ENCODE results near the gene NKIRAS1.
A peak's percentile ranks its signal among the peaks of the same experiment; 100 is the strongest.

The NKIRAS1 gene

GRCh38 chr3:23945913-23946687, 29.3 kb upstream of the NKIRAS1 start:
- H3K36me3 Mint-ChIP-seq (ENCODE audit: low read depth) = no peaks in the 10 kb centered on the region
- H3K27me3 Mint-ChIP-seq = peaks cover 13% of the 10 kb centered on the region
- H3K4me1 Mint-ChIP-seq (ENCODE audit: low read depth) = peaks cover 54% of the 10 kb centered on the region
- H3K4me3 Mint-ChIP-seq = peak overlapping the region; percentile 89
- H3K9me3 Mint-ChIP-seq = no peaks in the 10 kb centered on the region
- H3K27ac Mint-ChIP-seq = peak overlapping the region; percentile 91

- no peaks in the 10 kb centered on the region for H3K9me3 Mint-ChIP-seq
- H3K36me3 Mint-ChIP-seq (ENCODE audit: low read depth) = no peaks in the 10 kb centered on the region
- peaks cover 49% of the 10 kb centered on the region for H3K4me1 Mint-ChIP-seq (ENCODE audit: low read depth)
- no peak overlapping the region for H3K27ac Mint-ChIP-seq
- peaks cover 13% of the 10 kb centered on the region for H3K27me3 Mint-ChIP-seq
- H3K4me3 Mint-ChIP-seq = no peak overlapping the region
Observed at GRCh38 chr3:23945663-23945912, 28.8 kb upstream of the NKIRAS1 start.

- Mint-ChIP-seq H3K27me3 (peaks cover 13% of the 10 kb centered on the region), H3K9me3 (no peaks in the 10 kb centered on the region), H3K4me1 (ENCODE audit: low read depth) (peaks cover 44% of the 10 kb centered on the region), H3K27ac (peak within 1 kb of the TSS; percentile 91), H3K36me3 (ENCODE audit: low read depth) (no peaks in the 10 kb centered on the region), H3K4me3 (peak within 1 kb of the TSS; percentile 89)
Observed at GRCh38 chr3:23944861-23945662, 28.3 kb upstream of the NKIRAS1 start, which contains the start of gene NR1D2. TSS of gene NR1D2 (plus strand) at chr3:23945286. CDS start at chr3:23945579, 293 bp downstream.

- H3K4me3 Mint-ChIP-seq = peak overlapping the region; percentile 83
- H3K27me3 Mint-ChIP-seq = peaks cover 13% of the 10 kb centered on the region
- peaks cover 35% of the 10 kb centered on the region for H3K4me1 Mint-ChIP-seq (ENCODE audit: low read depth)
- no peaks in the 10 kb centered on the region for H3K36me3 Mint-ChIP-seq (ENCODE audit: low read depth)
- H3K27ac Mint-ChIP-seq = peak overlapping the region; percentile 2
- no peaks in the 10 kb centered on the region for H3K9me3 Mint-ChIP-seq
Observed at GRCh38 chr3:23944007-23944783, 27.4 kb upstream of the NKIRAS1 start.

GRCh38 chr3:23942546-23942945, 25.8 kb upstream of the NKIRAS1 start:
- Mint-ChIP-seq H3K4me3 (no peak overlapping the region), H3K4me1 (ENCODE audit: low read depth) (peaks cover 21% of the 10 kb centered on the region), H3K36me3 (ENCODE audit: low read depth) (no peaks in the 10 kb centered on the region), H3K9me3 (no peaks in the 10 kb centered on the region), H3K27me3 (peaks cover 13% of the 10 kb centered on the region), H3K27ac (no peak overlapping the region)

- peaks cover 10% of the 10 kb centered on the region for H3K4me1 Mint-ChIP-seq (ENCODE audit: low read depth)
- no peaks in the 10 kb centered on the region for H3K36me3 Mint-ChIP-seq (ENCODE audit: low read depth)
- H3K4me3 Mint-ChIP-seq = no peak overlapping the region
- no peak overlapping the region for H3K27ac Mint-ChIP-seq
- H3K9me3 Mint-ChIP-seq = no peaks in the 10 kb centered on the region
- H3K27me3 Mint-ChIP-seq = peaks cover 13% of the 10 kb centered on the region
Observed at GRCh38 chr3:23941440-23941839, 24.6 kb upstream of the NKIRAS1 start.

- Mint-ChIP-seq H3K27ac (no peak overlapping the region), H3K36me3 (ENCODE audit: low read depth) (no peaks in the 10 kb centered on the region), H3K4me1 (ENCODE audit: low read depth) (peaks cover 8% of the 10 kb centered on the region), H3K9me3 (no peaks in the 10 kb centered on the region), H3K4me3 (no peak overlapping the region), H3K27me3 (peaks cover 13% of the 10 kb centered on the region)
Observed at GRCh38 chr3:23940775-23941174, 24.0 kb upstream of the NKIRAS1 start.

- no peaks in the 10 kb centered on the region for H3K4me1 Mint-ChIP-seq (ENCODE audit: low read depth)
- no peaks in the 10 kb centered on the region for H3K9me3 Mint-ChIP-seq
- no peaks in the 10 kb centered on the region for H3K36me3 Mint-ChIP-seq (ENCODE audit: low read depth)
- peaks cover 4% of the 10 kb centered on the region for H3K27me3 Mint-ChIP-seq
- no peak overlapping the region for H3K4me3 Mint-ChIP-seq
- no peak overlapping the region for H3K27ac Mint-ChIP-seq
Observed at GRCh38 chr3:23938688-23939087, 21.9 kb upstream of the NKIRAS1 start.

- Mint-ChIP-seq H3K4me3 (no peak overlapping the region), H3K4me1 (ENCODE audit: low read depth) (no peaks in the 10 kb centered on the region), H3K36me3 (ENCODE audit: low read depth) (no peaks in the 10 kb centered on the region), H3K27me3 (no peaks in the 10 kb centered on the region), H3K27ac (no peak overlapping the region), H3K9me3 (no peaks in the 10 kb centered on the region)
Observed at GRCh38 chr3:23937296-23937695, 20.5 kb upstream of the NKIRAS1 start.

- Mint-ChIP-seq H3K4me1 (ENCODE audit: low read depth) (peaks cover 6% of the 10 kb centered on the region), H3K4me3 (no peak overlapping the region), H3K36me3 (ENCODE audit: low read depth) (no peaks in the 10 kb centered on the region)
Observed at GRCh38 chr3:23934253-23934652, 17.5 kb upstream of the NKIRAS1 start.

GRCh38 chr3:23932571-23932970, 15.8 kb upstream of the NKIRAS1 start:
- Mint-ChIP-seq H3K4me1 (ENCODE audit: low read depth) (peaks cover 9% of the 10 kb centered on the region), H3K9me3 (no peaks in the 10 kb centered on the region), H3K4me3 (no peak overlapping the region), H3K36me3 (ENCODE audit: low read depth) (no peaks in the 10 kb centered on the region), H3K27me3 (no peaks in the 10 kb centered on the region), H3K27ac (no peak overlapping the region)

More at GRCh38 chr3:23934253-23934652, 17.5 kb upstream of the NKIRAS1 start:
- no peaks in the 10 kb centered on the region for H3K9me3 Mint-ChIP-seq
- no peak overlapping the region for H3K27ac Mint-ChIP-seq
- no peaks in the 10 kb centered on the region for H3K27me3 Mint-ChIP-seq

- Mint-ChIP-seq H3K36me3 (ENCODE audit: low read depth) (no peaks in the 10 kb centered on the region), H3K27me3 (no peaks in the 10 kb centered on the region), H3K4me1 (ENCODE audit: low read depth) (peaks cover 9% of the 10 kb centered on the region), H3K9me3 (no peaks in the 10 kb centered on the region), H3K27ac (no peak overlapping the region), H3K4me3 (no peak overlapping the region)
Observed at GRCh38 chr3:23931597-23931996, 14.8 kb upstream of the NKIRAS1 start.

GRCh38 chr3:23928524-23928923, 11.7 kb upstream of the NKIRAS1 start:
- H3K36me3 Mint-ChIP-seq (ENCODE audit: low read depth) = no peaks in the 10 kb centered on the region
- peaks cover 9% of the 10 kb centered on the region for H3K4me1 Mint-ChIP-seq (ENCODE audit: low read depth)
- H3K27me3 Mint-ChIP-seq = no peaks in the 10 kb centered on the region
- H3K9me3 Mint-ChIP-seq = no peaks in the 10 kb centered on the region
- no peak overlapping the region for H3K4me3 Mint-ChIP-seq
- no peak overlapping the region for H3K27ac Mint-ChIP-seq

- no peaks in the 10 kb centered on the region for H3K36me3 Mint-ChIP-seq (ENCODE audit: low read depth)
- H3K4me1 Mint-ChIP-seq (ENCODE audit: low read depth) = peaks cover 6% of the 10 kb centered on the region
- H3K27me3 Mint-ChIP-seq = no peaks in the 10 kb centered on the region
- no peaks in the 10 kb centered on the region for H3K9me3 Mint-ChIP-seq
- no peak overlapping the region for H3K4me3 Mint-ChIP-seq
- no peak overlapping the region for H3K27ac Mint-ChIP-seq
Observed at GRCh38 chr3:23926736-23927135, 9.9 kb upstream of the NKIRAS1 start.

GRCh38 chr3:23926246-23926645, 9.5 kb upstream of the NKIRAS1 start:
- Mint-ChIP-seq H3K36me3 (ENCODE audit: low read depth) (peaks cover 3% of the 10 kb centered on the region), H3K4me3 (no peak overlapping the region), H3K27ac (no peak overlapping the region), H3K9me3 (no peaks in the 10 kb centered on the region), H3K4me1 (ENCODE audit: low read depth) (peaks cover 3% of the 10 kb centered on the region), H3K27me3 (no peaks in the 10 kb centered on the region)

Data from stimulated activated naive CD8-positive, alpha-beta T cell treated with anti-CD3 and anti-CD28 coated beads, Interleukin-15, Interleukin-2, amounts not matched to agents 100 ng/mL and 50 ng/mL, for 24 hours (primary cell).